GM12874 (cell line): ENCODE measurements around the gene ANO1.

Experiments used
- TF ChIP-seq, protein P1 (sequence below): IDR thresholded peaks from 2 replicates; pipeline ENCODE4 v1.5.1; 2011; ENCODE audit warnings: low read depth, mild to moderate bottlenecking, control low read depth, low read length, moderate library complexity; ENCODE audit not compliant: insufficient read depth

The ANO1 gene

DNA sequence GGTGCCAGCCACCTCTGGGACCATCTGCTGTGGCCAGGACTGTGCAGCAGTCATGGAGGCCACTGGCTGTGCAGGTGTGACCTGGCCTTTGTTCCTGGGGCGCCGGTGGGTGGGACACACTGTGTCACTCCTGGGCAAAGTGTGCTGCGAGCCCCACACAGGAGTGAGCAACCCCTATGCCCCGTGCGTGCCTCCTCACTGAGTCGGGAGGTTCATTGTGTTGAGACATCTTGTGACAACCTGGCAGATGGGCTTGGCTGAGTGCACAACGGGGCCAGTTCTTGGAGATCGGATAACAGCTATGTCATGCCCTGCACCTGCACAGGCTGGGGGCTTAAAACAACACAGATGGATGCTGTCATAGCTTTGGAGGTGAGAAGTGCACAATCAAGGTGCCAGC is 13.5 kb downstream of the ANO1 start:
- TF ChIP-seq, protein P1, sequence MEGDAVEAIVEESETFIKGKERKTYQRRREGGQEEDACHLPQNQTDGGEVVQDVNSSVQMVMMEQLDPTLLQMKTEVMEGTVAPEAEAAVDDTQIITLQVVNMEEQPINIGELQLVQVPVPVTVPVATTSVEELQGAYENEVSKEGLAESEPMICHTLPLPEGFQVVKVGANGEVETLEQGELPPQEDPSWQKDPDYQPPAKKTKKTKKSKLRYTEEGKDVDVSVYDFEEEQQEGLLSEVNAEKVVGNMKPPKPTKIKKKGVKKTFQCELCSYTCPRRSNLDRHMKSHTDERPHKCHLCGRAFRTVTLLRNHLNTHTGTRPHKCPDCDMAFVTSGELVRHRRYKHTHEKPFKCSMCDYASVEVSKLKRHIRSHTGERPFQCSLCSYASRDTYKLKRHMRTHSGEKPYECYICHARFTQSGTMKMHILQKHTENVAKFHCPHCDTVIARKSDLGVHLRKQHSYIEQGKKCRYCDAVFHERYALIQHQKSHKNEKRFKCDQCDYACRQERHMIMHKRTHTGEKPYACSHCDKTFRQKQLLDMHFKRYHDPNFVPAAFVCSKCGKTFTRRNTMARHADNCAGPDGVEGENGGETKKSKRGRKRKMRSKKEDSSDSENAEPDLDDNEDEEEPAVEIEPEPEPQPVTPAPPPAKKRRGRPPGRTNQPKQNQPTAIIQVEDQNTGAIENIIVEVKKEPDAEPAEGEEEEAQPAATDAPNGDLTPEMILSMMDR: no peak

GRCh38 chr11:70092959-70093715 is 15.0 kb downstream of the ANO1 start:
- TF ChIP-seq, protein P1: no peak

GRCh38 chr11:70095541-70096252 is 17.6 kb downstream of the ANO1 start:
- TF ChIP-seq, protein P1: no peak

DNA sequence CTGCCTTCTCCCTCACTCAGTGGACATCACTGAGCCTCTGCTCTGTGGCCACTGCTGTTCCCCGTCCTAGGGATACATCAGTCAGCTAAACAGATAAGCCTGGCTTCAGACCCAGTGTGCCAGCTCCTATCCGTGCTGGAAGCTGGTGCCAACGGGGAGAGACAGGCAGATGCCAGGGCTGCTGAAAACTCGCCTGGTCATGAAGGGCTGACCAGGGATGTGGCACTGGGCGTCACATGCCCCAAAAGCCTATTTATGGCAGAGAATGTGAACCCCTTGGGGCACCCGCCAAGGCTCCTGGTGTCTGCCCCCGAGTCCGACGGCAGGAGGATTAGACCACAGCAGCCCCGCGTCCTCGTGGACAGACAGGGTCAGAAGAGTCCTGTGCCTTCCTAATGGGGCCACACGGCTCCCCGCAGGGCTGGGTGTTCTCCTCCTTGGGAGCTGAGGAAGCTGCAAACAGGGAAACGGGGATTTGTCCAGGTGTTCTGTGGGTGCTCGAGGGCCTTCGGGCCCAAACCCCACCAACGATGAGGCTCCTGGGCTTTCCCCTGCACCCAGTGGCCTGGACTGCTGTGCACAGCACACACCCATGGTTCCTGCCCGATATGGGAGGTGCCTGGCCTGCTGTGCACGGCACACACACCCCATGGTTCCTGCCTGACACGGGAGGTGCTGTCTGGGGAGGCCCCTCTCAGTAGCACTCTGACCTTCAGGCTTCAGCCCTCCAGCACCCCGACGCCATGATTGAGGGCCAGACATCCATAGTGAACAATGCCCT is 19.9 kb downstream of the ANO1 start:
- TF ChIP-seq, protein P1: no peak

DNA sequence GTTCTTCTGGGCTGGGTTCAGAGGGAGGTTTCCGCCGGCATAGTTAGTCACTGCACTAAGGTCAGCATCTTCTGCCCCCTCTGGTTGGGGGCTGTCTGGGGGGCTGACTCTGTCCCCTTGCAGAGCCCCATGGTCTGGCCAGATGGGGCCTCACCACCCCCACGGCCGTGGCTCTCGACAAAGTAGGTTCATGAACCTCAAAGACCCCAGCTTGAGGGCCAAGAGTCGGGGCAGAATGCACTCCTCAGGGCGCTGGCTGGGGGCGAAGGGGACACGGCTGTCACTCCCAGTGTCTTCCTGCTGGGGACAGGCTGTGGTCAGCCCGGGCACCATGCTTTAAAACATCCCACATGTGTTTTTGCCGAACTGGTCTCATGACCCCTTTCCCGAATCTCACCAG is 20.8 kb downstream of the ANO1 start:
- TF ChIP-seq, protein P1: no peak

GRCh38 chr11:70099578-70100279 is 21.6 kb downstream of the ANO1 start:
- TF ChIP-seq, protein P1: no peak

DNA sequence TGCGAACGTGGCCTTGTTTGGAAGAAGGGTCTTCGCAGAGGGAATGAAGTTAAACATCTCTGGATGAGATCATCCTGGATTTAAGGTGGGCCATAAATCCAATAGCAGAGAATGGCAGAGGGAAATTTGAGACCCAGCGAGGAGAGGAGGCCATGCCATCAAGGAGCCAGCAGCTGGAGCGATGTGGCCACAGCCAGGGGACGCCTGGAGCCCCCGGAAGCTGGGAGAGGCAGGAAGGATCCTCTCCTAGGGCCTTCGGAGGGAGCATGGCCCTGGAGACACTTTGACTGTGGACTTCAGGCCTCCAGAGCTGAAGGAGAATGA is 22.1 kb downstream of the ANO1 start:
- TF ChIP-seq, protein P1: no peak
